Stimulated activated CD8-positive, alpha-beta memory T cell treated with anti-CD3 and anti-CD28 coated beads, Interleukin-15, amount 100 ng/mL, for 4 hours (primary cell): ENCODE measurements around the gene TEX38.
"Not testable (repeated sequence)": the region's sequence is repeated elsewhere in the genome, so short reads cannot be mapped to it uniquely, and the experiment has no call there.

Source experiments
- DNase-seq, 2 donors: peaks; one replicate each; pipeline ENCODE4 v3.0.0-alpha.2; 2020; ENCODE audit warnings: low read depth in 2 of 2

TEX38 gene

GRCh38 chr1:46671554-46671953 lies at the start of gene TEX38:
TEX38 (plus strand) TSS chr1:46671854; CDS start chr1:46671935, 81 bp downstream.
- DNase-seq = no peak

- no peak for DNase-seq
Observed at GRCh38 chr1:46621930-46622329, 49.7 kb upstream of the TEX38 start.

- no peak for DNase-seq
Observed at GRCh38 chr1:46622344-46622743, 49.3 kb upstream of the TEX38 start.

GRCh38 chr1:46623743-46624644 lies 47.7 kb upstream of the TEX38 start:
- no peak for DNase-seq

GRCh38 chr1:46630719-46631118 lies 40.9 kb upstream of the TEX38 start:
- no peak for DNase-seq

GRCh38 chr1:46635205-46635604 lies 36.4 kb upstream of the TEX38 start:
- DNase-seq = no peak

- DNase-seq = no peak
Observed at GRCh38 chr1:46637444-46638083, 34.1 kb upstream of the TEX38 start.

GRCh38 chr1:46638921-46639320 lies 32.7 kb upstream of the TEX38 start:
- DNase-seq = no peak

GRCh38 chr1:46639547-46639946 lies 32.1 kb upstream of the TEX38 start:
- DNase-seq = no peak

- no peak for DNase-seq
Observed at GRCh38 chr1:46642115-46642680, 29.5 kb upstream of the TEX38 start.

- no peak for DNase-seq
Observed at GRCh38 chr1:46643368-46643775, 28.3 kb upstream of the TEX38 start.

- DNase-seq = no peak
Observed at GRCh38 chr1:46645815-46646214, 25.8 kb upstream of the TEX38 start.

- no peak for DNase-seq
Observed at GRCh38 chr1:46646331-46646730, 25.3 kb upstream of the TEX38 start.

GRCh38 chr1:46646844-46647243 lies 24.8 kb upstream of the TEX38 start:
- no peak for DNase-seq

- DNase-seq = no peak
Observed at GRCh38 chr1:46647611-46648010, 24.0 kb upstream of the TEX38 start.

- no peak for DNase-seq
Observed at GRCh38 chr1:46649764-46650163, 21.9 kb upstream of the TEX38 start.

GRCh38 chr1:46650491-46650890 lies 21.2 kb upstream of the TEX38 start:
- DNase-seq = no peak

- DNase-seq = not testable (repeated sequence)
Observed at GRCh38 chr1:46651152-46651551, 20.5 kb upstream of the TEX38 start.

GRCh38 chr1:46652321-46653100 lies 19.1 kb upstream of the TEX38 start:
- DNase-seq = no peak

- no peak for DNase-seq
Observed at GRCh38 chr1:46653405-46653958, 18.2 kb upstream of the TEX38 start.

GRCh38 chr1:46654012-46654411 lies 17.6 kb upstream of the TEX38 start:
- no peak for DNase-seq

- DNase-seq = not testable (repeated sequence)
Observed at GRCh38 chr1:46654698-46655097, 17.0 kb upstream of the TEX38 start.
